T-helper 22 cell (primary cell): ENCODE measurements around the gene TMEM107.
A peak's percentile ranks its signal among the peaks of the same experiment; 100 is the strongest.
"Not testable (repeated sequence)": the region's sequence is repeated elsewhere in the genome, so short reads cannot be mapped to it uniquely, and the experiment has no call there.

Source experiments
- DNase-seq: peaks from one replicate; pipeline ENCODE4 v3.0.0-alpha.2; 2020; ENCODE audit warnings: low read depth

TMEM107 gene

DNA sequence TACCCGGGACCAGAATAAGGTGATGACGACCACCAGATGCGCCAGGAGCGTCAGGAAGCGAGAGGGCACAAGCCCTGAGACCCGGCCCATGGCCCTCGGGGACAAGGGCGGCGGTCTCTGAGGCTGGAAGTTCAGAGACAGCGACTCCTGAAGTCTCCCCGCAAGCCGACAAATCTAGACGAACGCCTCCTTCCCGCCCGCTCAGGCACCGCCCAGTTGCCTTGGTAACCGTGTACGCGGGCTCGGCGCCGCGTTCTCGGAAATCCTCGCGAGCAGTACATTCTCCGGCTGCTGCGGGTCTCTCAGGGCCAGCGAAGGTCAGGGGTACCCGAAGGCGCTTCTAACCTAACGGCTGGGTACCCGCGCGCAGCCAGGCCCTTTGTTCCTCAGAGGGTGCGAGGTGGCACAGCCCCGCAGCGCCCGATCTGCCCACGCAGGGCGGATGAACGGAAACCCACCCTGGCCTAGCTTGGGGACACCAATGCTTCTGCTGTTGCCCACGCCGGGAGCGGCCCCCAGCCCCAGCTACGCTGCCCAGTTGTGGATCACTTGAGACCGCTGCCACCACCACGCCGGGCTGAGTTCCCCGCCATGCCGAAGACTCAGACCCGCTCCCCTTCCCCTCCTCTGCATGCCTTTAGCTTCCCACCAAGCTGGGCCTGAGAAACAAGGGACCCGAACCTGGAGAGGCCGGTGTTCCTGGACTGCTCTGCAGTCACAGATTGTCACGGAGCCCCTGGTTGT lies at the start of gene TMEM107:
TMEM107 (minus strand) TSS at position 184 of the 744 bp plus-strand sequence; CDS start at position 90, 94 bp downstream.
- peak; percentile 79 for DNase-seq

DNA sequence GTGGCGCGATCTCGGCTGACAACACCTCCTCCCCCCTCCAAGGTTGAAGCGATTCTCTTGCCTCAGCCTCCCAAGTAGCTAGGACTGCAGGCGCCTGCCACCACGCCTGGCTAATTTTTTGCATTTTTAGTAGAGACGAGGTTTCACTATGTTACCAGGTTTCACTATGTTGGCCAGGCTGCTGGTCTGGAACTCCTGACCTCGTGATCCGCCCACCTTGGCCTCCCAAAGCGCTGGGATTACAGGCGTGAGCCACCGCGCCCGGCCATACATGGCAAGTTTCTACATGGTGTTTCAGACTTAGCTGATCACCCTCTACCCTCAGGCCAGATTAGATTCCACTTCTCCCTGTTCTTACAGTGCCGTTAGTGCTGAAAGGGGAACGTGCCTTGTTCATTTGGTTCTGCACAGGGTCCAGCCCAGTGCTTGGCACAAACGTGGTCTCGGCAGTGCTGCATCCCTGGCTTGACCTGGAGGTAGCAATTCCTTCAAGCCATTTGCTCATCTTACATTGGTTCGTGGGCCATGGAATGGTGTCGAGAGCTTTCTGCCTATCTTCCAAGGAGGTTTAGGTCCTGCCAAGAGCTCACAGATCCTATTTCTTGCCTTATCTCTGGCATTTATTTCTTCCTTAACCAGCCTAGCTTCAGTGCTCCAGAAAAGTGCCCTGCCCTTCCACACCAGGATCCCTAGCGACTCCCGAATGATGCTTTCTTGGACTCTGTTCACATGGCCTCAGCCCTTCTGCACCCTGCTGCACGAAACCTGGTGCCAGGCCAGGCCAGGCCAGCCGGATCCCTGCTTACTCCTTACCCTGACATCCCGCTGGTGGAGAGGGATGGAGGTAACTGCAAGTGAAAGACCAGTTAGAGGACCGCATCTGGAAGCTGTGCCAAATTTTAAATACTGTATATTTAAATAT lies 49.0 kb upstream of the TMEM107 start:
- no peak for DNase-seq

DNA sequence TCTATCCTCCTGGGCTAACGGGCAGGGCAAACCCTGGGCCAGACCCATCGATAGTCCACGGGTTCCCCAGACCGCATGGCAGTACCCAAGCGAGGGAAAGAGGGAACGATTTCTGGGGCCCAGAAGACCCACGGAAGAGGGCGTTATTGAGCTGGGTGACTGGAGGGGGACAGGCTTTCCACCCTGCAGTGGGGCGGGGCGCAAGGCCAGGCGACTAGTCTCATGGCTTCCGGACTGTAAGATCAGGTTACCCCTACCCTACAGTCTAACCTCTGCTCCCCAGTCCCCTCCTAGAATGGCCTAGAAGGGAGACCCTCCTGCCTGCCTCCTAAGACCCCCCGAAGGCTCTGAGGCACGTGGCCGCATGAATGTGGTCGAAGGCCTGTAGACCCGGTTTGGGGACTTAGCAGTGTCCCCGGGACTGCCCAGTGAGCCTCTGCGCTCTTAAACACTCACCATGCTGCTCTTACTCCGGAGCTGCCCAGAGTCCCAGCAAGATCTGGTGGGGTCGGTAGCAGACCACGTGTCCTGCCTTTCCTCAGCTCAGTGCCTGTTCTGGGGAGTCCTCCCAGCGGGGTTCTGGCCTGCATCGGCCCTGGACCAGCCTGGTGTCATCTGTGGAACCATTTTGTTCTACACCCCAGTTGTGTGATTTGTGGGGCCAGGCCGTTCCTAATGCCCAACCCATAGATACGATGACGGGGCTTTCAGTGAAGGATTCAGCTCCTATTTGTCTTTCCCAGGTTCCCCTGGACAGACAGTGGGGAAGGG lies 47.4 kb upstream of the TMEM107 start:
- DNase-seq = peak; percentile 18

DNA sequence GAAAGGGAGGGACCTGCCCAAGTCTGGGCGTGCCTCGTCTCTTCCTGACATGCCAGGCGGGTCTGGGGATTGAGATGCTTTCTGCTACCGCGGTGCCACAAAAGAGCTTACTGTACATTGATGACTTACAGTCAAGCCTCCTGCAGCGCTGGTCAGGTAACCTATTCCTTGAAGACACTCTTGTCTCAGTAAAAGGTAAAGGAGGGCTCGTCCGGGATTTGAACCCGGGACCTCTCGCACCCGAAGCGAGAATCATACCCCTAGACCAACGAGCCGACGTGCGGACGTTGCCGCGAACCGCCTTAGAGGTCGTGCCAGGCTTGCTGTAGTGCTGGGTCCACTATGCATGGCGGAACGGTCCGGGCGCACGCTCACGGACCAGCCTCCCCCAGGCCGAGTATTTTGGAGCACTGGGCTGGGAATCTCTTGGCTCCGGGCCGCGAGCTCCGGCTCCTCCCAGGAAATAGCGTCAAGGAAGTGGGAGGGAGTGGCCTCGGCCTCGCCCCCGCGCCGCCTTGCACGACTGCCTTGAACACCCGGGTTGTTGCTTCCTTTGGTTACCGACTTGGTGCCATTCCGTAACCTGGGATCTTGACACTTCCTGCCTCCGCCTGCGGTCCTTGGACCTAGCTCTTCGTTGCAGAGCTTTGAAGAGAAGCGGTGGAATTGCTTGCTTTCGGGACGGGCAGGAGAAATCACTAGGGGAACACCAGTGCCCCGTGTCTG lies 46.6 kb upstream of the TMEM107 start:
- DNase-seq = peak; percentile 78

DNA sequence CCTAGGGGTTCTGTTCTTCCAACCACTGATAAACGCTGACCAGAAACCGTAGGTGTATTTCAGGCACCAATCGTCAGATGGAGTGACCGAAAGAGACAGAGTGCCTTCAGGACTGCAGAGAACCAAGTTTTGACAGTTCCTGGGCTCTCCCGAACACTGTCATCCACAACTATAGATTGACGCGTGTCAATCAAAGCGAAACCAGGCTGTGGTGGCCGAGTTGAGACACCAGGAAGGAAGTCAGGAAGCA lies 46.1 kb upstream of the TMEM107 start:
- DNase-seq = no peak

DNA sequence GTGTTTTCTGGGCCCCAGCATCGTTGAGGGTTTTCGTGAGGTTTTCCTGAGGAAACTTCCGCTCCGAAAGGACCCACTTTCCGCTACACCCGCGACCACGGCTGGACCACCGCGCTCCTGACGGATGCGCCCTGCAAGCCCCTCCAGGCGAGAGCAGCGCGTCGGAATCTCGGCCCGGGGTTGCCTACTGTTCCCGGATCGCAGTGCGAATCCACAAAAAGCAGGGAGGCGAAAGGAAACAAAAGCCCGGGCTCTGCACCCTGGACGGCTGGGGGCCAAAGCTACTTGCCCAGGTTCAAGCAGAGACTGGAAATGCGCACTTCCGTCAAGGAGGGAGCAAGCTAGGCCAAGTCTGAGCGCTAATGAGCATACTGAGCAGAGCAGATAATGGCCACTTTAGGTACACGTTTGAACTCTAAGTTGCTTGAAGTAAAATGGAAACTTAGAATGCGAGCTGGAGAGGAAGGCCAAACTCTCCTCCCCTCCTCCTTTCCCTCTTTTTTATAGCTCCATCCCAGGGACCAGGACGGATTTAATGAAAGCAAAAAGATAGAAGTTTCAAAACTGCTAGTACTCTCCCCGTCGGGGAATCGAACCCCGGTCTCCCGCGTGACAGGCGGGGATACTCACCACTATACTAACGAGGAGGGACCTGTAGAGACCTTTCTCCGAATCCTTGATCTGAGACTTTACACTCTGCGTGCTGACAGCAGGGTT lies 45.6 kb upstream of the TMEM107 start:
- peak; percentile 64 for DNase-seq

DNA sequence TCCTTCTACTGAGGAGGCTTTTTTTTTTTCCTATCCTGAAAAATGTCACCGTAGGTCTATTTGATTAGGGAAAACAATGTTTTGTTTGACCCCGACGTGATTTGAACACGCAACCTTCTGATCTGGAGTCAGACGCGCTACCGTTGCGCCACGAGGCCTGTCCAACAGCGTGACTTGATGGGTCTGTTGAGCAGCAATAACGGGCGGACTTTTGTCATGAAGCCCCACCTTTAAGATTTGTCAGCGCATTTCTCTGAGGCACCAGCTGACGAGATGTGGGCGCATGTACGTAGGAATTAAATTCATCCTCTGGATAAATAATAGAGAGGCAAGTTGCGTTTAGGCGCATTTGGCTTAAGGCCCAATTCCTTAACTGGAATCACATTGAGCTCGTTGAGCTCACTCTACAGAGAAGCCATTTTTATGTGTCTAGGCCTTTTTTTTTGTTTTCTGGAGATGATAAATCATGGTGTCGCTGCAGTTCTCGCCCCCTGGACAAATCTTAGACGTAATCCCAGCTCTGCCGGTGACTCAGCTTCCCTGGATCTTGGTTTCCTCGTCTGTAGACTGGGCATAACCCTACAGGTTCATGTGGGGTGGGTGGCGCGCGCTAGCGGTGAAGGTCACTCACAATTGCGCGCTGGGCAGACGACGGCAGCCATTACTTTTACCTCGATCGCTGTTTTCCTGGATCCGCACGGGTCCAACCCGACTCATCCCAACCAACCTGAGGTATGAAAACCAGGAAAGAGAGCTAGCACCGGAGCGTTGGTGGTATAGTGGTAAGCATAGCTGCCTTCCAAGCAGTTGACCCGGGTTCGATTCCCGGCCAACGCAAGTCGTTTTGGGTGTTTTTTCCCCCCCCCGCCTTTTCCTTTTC lies 44.8 kb upstream of the TMEM107 start:
- peak; percentile 65 for DNase-seq

DNA sequence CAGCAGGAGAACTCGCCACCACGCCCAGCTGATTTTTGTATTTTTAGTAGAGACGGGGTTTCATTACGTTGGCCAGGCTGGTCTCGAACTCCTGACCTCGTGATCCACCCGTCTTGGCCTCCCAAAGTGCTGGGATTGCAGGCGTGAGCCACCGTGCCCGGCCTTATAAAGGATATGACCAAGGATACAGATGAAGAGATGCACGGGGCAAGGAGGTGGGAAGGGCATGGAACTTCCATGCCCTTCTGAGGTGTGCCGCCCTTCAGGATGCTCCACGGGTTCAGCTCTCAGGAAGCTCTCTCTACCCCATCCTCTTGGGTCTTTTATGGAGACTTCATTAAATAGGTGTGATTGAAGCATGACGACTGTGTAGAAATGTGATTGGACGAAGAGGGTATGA lies 37.8 kb upstream of the TMEM107 start:
- DNase-seq = not testable (repeated sequence)

DNA sequence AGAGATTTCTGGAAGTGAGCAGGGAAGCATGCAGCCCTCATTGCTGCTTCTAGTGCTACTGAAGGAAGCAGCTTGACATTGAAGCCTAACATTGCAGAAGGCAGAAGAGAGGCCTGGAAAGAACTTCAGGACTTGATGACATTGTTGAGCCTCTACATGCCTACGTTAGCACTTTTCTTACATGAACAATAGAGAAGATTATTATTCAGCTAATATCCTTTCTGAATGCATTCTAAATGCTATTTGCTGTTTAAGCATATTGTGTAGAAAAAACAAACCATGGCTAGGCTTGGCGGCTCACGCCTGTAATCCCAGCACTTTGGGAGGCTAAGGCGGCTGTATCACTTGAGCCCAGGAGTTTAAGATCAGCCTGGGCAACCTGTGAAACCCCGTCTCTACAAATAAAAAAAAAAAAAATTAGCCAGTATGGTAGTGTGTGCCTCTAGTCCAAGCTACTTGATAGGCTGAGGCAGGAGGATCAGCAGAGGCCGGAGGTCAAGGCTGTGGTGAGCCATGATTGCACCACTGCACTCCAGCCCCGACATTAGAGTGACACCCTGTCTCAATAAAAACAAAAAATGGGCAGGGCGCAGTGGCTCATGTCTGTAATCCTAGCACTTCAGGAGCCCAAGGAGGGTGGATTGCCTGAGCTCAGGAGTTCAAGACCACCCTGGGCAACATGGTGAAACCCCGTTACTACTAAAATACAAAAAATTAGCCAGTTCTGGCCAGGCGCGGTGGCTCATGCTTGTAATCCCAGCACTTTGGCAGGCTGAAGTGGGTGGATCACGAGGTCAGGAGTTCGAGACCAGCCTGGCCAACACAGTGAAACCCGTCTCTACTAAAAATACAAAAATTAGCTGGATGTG lies 36.4 kb upstream of the TMEM107 start:
- no peak for DNase-seq

DNA sequence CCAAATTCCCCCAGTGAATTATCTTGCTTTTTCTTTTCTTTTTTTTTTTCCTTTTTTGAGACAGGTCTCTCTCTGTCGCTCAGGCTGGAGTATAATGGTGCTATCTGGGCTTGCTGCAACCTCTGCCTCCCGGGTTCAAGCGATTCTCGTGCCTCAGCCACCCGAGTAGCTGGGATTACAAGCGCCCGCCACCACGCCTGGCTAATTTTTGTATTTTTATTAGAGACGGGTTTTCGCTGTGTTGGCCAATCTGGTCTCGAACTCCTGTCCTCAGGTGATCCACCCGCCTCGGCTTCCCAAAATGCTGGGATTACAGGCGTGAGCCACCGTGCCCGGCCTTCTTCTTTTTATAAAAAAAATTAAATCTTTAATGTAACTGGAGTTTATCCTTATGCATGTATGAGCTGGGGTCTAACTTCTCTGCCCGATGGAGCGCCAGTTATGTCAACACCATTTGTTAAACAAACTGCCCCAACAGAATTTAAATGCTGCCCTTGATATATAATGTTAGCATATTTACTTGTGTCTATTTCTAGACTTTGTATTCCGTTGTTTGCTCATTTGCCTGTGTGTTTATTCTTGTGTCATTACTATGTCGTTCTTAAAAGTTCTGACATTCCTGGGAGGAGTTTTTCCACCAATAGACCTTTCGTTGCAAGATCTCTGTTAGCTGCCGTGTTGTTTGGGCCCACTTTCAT lies 34.7 kb upstream of the TMEM107 start:
- DNase-seq = no peak

DNA sequence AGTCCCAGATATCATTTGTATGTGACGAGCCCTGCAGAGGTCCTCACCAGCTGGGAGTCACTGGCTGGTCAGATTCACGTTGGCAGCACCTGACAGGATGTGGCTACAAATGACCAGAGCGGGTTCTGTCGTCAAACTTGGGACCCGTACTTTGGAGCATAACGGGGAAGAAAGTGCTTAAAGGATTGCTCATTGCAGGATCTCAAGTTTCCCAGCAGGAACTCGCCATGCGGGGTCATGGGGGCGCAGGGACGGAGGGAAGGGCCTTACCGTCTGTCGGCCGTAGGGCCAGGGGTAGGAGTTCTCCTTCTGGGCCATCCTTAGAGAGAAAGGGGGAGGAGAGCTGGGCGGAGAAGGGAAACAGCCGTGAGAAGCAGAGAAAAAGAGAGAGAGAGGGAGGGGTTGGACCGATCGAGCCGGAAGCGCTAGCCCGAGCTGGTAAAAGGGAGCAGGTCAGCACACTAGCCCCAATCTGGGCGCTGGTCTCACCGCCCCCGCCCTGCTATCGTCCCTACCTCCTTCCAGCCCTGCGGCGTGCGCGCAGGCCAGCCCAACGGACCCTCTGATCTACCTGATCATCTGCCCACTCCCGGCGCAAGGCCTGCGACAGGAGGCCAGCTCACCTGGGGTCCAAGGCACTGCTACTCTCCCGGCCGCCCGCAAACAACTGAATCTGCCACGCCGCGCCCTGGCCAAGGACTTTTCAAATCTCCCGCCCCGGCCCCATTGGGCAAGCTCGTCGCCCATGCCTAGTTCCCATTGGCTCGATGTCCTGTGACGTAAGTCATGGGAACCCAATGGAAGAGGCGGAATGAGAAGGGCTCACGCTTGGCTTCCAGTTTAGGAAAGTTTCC lies 34.0 kb upstream of the TMEM107 start, which contains the start of gene AURKB:
AURKB (minus strand) TSS at position 669 of the 854 bp plus-strand sequence; CDS start at position 318, 351 bp downstream.
- DNase-seq = peak; percentile 93

DNA sequence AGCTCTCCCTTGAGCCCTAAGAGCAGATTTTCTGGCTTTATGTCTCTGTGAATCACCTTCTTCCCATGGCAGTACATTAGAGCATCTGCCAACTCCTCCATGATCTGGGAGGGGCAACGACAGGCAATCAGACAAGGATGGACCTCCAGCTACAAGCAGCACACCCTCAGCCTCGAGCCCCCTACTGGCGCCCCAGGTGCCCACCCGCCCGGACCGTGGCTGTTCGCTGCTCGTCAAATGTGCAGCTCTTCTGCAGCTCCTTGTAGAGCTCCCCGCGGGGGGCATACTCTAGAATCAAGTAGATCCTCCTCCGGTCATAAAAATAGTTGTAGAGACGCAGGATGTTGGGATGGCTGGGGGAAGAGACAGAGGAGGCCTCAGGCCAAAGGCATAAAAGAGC lies 30.4 kb upstream of the TMEM107 start:
- no peak for DNase-seq

DNA sequence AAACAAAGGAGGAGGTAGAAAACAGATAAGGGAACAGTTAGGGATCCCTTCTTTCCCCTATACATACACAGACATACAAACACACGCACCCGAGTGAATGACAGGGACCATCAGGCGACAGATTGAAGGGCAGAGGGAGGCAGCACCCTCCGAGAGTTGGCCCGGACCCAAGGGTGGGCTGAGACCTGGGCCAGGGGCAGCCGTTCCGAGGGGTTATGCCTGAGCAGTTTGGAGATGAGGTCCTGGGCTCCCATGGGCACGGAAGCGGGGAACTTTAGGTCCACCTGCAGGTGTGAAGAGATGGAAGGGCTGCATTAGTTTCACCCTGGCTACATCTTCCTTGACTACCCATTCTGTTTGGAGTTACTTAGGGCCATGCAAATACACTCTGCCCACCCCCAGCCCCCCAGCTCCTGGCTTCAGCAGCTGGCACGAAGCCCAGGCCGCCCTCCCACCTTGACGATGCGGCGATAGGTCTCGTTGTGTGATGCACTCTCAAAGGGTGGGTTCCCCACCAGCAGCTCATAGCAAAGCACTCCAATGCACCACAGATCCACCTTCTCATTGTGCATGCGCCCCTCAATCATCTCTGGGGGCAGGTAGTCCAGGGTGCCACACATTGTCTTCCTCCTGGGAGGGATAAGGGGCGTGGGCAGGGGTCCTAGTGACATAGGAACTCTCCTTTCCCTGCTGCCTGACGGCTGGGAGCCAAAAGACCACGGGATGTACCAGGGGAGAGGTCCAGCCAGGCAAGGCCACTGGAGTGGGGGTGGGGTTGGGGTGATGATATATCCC lies 28.8 kb upstream of the TMEM107 start:
- DNase-seq = no peak

DNA sequence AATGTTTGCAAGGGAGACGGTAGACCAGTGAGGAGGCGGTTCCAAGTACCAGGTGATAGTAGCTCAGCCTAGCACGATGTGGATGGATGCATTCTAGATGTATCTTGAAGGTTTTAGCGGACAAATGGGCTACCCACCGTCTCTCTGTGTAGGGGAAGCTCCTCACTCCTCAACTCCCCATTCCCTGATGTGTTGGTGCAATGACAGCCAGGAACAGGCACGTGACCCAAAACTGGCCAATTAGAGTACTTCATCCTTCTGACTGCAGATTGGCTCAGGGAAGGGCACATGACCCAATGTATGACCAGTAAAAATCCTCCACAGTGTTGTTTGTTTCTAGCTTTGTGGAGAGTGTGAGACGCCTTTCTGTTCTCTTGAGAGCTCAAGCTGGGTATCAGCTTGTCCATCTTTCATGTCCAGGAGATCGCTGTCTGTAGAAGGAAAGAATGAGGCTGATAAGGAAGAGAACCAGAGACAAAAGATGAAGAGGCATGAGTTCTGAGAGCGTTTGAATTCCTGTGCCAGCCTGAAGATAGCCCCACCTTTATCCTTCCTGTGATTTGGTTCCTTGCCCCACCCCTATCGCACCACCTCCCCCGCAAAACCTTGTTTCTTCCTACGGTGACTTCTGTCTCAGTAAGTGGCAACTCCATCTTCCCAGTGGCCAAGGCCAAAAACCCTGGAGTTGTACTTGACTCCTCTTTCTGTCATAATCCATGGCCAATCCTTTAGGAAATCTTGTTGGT lies 16.1 kb upstream of the TMEM107 start:
- peak; percentile 39 for DNase-seq

DNA sequence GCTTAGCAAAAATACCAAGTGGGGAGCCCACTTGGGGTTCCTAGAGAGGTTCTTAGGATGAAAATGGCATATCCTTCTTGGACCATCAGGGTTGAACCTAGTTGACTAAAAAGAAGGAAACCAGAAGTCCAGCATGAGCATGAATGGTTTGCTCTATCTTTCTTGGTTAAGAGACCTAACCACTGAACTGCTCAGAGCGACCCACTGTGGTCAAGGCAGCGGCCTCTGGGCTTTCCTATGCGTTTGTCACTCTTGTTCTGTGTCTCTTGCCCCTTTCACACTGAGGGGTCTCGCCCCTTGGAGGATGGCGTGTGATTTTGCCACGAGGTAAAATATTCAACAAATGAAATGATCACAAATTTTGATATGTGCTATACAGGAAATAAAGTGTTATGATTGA lies 14.3 kb upstream of the TMEM107 start:
- no peak for DNase-seq
